ENCODE data around the gene AKAP9. TPM values are rescaled to one million over a fixed set of nuclear protein-coding genes. Genes with fewer than 3 reads are reported as not detected.
A peak's percentile ranks its signal among the peaks of the same experiment; 100 is the strongest.

AKAP9 gene
- total and polyA plus RNA-seq, 9 of the 15 experiments (the other 6 are each of a cell fraction or from before 2014, with no cell fraction given): 25.5 to 80.9 (median 46.3) TPM

GRCh38 chr7:92133737-92134270 lies 193.1 kb downstream of the AKAP9 start (continued):
- TF ChIP-seq THRB (CRISPR knock-in tag; conservative IDR thresholded peaks at IDR 0.05) (peak; percentile 86; the same call in 1 of the 2 replicates), EP300 (IDR thresholded peaks at IDR 0.05; ENCODE audit: low read length) (peak; percentile 14; the same call in 1 of the 2 replicates), KLF13 (tag; IDR thresholded peaks at IDR 0.05; ENCODE audit: borderline replicate concordance, low read depth) (peak; percentile 34; the same call in 1 of the 2 replicates), FOXK1 (CRISPR knock-in tag; IDR thresholded peaks at IDR 0.05; ENCODE audit: borderline replicate concordance) (0 out of 2 replicates have a peak, but pooled peaks have one; percentile 28), STAT6 (CRISPR knock-in tag; IDR thresholded peaks at IDR 0.05) (peak; percentile 59; the same call in 1 of the 2 replicates), CCAR2 (IDR thresholded peaks at IDR 0.05; ENCODE audit: low read depth, low read length) (no peak), ZBTB34 (CRISPR knock-in tag; IDR thresholded peaks at IDR 0.05) (no peak), TBL1XR1 (IDR thresholded peaks at IDR 0.05; ENCODE audit: low read length in 2 of 2) (peak in 1 of 2 experiments; percentile 69; a peak in 1 of 4 replicates), BCL6 (CRISPR knock-in tag; IDR thresholded peaks at IDR 0.05) (0 out of 2 replicates have a peak, but pooled peaks have one; percentile 47), CBFA2T3 (IDR thresholded peaks at IDR 0.05) (peak; percentile 49), ZBTB43 (CRISPR knock-in tag; IDR thresholded peaks at IDR 0.05) (0 out of 2 replicates have a peak, but pooled peaks have one; percentile 4), ZNF431 (CRISPR knock-in tag; IDR thresholded peaks at IDR 0.05) (peak; percentile 73; the same call in 1 of the 2 replicates), SRF (CRISPR knock-in tag; IDR thresholded peaks at IDR 0.05) (peak in 1 of 2 experiments; percentile 47; a peak in 1 of 4 replicates), ASH1L (IDR thresholded peaks at IDR 0.05; ENCODE audit: borderline replicate concordance, low read depth, partially characterized antibody) (no peak), CXXC5 (CRISPR knock-in tag; IDR thresholded peaks at IDR 0.05) (peak; percentile 75), TAF1 (IDR thresholded peaks at IDR 0.05; ENCODE audit: control insufficient read depth, extremely low read depth, insufficient read depth, low read length, severe bottlenecking) (no peak)
